Ascending aorta (tissue), 2 donors: ENCODE data around the gene TMEM108. TPM values are rescaled to one million over a fixed set of nuclear protein-coding genes. Genes with fewer than 3 reads are reported as not detected.

Experiments
- DNase-seq, 2 donors: peaks; one replicate each; pipeline ENCODE4 v3.0.0-alpha.2; 2019; ENCODE audit warnings: low spot score in 2 of 2
- H3K27ac ChIP-seq, 2 donors: fragments of 200-600 bp; sonication (generic); one replicate each; pipeline ENCODE4 v1.5.1; 2016 to 2017; ENCODE audit warnings: mild to moderate bottlenecking in 1 of 2
- H3K27me3 ChIP-seq: fragments of 200-600 bp; sonication (generic); one replicate; pipeline ENCODE4 v1.5.1; 2017
- H3K36me3 ChIP-seq, 2 donors: fragments of 200-600 bp; sonication (generic); one replicate each; pipeline ENCODE4 v1.5.1; 2016
- H3K4me1 ChIP-seq, 2 donors: fragments of 200-600 bp; sonication (generic); one replicate each; pipeline ENCODE4 v1.5.1; 2016 to 2017; ENCODE audit warnings: mild to moderate bottlenecking in 1 of 2
- H3K4me3 ChIP-seq, 2 donors: fragments of 200-600 bp; sonication (generic); one replicate each; pipeline ENCODE4 v1.5.1; 2016 to 2017; ENCODE audit warnings: mild to moderate bottlenecking in 1 of 2
- H3K9me3 ChIP-seq, 2 donors: fragments of 200-600 bp; sonication (generic); one replicate each; pipeline ENCODE4 v1.5.1; 2016
- CTCF ChIP-seq, 3 experiments: fragments of 200-600 bp in 2 of 3; fragments of 450-650 bp in 1 of 3; sonication (generic) in 2 of 3; IDR thresholded peaks; one replicate each; pipeline ENCODE4 v1.5.1; 2016 to 2019; ENCODE audit warnings: antibody characterized with exemption in 3 of 3, mild to moderate bottlenecking in 1 of 3, moderate library complexity in 1 of 3
- intact Hi-C: fragments of 100-400 bp; cut with DNase I; formaldehyde crosslinking; loops from one replicate; pipeline ENCODE4 v1.15.1; 2023
- total RNA-seq: library from RNA; depleted of rRNA; stranded (reverse); fragments of >200 nt; gene quantifications from one replicate; pipeline ENCODE4 v1.1.0, GENCODE V29; 2016

TMEM108 gene
- total RNA-seq, 1 donor from 2014 or later: not detected

- TF ChIP-seq CTCF (IDR thresholded peaks at IDR 0.05): no peak
- no peaks in the 10 kb centered on the region for H3K9me3 ChIP-seq
- no peaks in the 10 kb centered on the region for H3K4me1 ChIP-seq
- no peaks in the 10 kb centered on the region for H3K27me3 ChIP-seq
- H3K4me3 ChIP-seq: no peak overlapping the region
- H3K36me3 ChIP-seq: no peaks in the 10 kb centered on the region
- no peak for DNase-seq
- intact Hi-C loops: no loop called here
- H3K27ac ChIP-seq: no peak overlapping the region
These were observed 150.8 kb downstream of the TMEM108 start for GRCh38 chr3:133188996-133189395.

GRCh38 chr3:133189893-133190292, 151.7 kb downstream of the TMEM108 start:
- Histone ChIP-seq H3K27ac (no peak overlapping the region), H3K27me3 (no peaks in the 10 kb centered on the region), H3K4me3 (no peak overlapping the region), H3K9me3 (no peaks in the 10 kb centered on the region), H3K36me3 (no peaks in the 10 kb centered on the region), H3K4me1 (no peaks in the 10 kb centered on the region)
- intact Hi-C loops: no loop called here
- no peak for TF ChIP-seq CTCF (IDR thresholded peaks at IDR 0.05)
- no peak for DNase-seq

- Histone ChIP-seq H3K36me3 (no peaks in the 10 kb centered on the region), H3K4me1 (no peaks in the 10 kb centered on the region), H3K4me3 (no peak overlapping the region), H3K27ac (no peak overlapping the region), H3K9me3 (no peaks in the 10 kb centered on the region), H3K27me3 (no peaks in the 10 kb centered on the region)
- intact Hi-C loops: no loop called here
- no peak for DNase-seq
- TF ChIP-seq CTCF (IDR thresholded peaks at IDR 0.05): no peak
These were observed 153.6 kb downstream of the TMEM108 start for GRCh38 chr3:133191818-133192217.

- Histone ChIP-seq H3K36me3 (no peaks in the 10 kb centered on the region), H3K4me3 (no peak overlapping the region), H3K4me1 (no peaks in the 10 kb centered on the region), H3K27ac (no peak overlapping the region), H3K9me3 (no peaks in the 10 kb centered on the region), H3K27me3 (no peaks in the 10 kb centered on the region)
- DNase-seq: no peak
- intact Hi-C loops: no loop called here
- TF ChIP-seq CTCF (IDR thresholded peaks at IDR 0.05): no peak
These were observed 154.3 kb downstream of the TMEM108 start for GRCh38 chr3:133192363-133192945.

- H3K9me3 ChIP-seq: no peaks in the 10 kb centered on the region
- no peak overlapping the region for H3K4me3 ChIP-seq
- no peak for DNase-seq
- no peaks in the 10 kb centered on the region for H3K36me3 ChIP-seq
- intact Hi-C loops: no loop called here
- H3K27ac ChIP-seq: no peak overlapping the region
- H3K4me1 ChIP-seq: no peaks in the 10 kb centered on the region
- no peak for TF ChIP-seq CTCF (IDR thresholded peaks at IDR 0.05)
- H3K27me3 ChIP-seq: no peaks in the 10 kb centered on the region
These were observed 154.8 kb downstream of the TMEM108 start for GRCh38 chr3:133192967-133193366.

GRCh38 chr3:133196527-133196926, 158.3 kb downstream of the TMEM108 start:
- H3K27me3 ChIP-seq: no peaks in the 10 kb centered on the region
- no peak overlapping the region for H3K27ac ChIP-seq
- no peaks in the 10 kb centered on the region for H3K36me3 ChIP-seq
- no peaks in the 10 kb centered on the region for H3K4me1 ChIP-seq
- no peak for TF ChIP-seq CTCF (IDR thresholded peaks at IDR 0.05)
- H3K4me3 ChIP-seq: no peak overlapping the region
- intact Hi-C loops: no loop called here
- no peaks in the 10 kb centered on the region for H3K9me3 ChIP-seq
- DNase-seq: no peak
